Esophagus muscularis mucosa (tissue), 3 donors: ENCODE results near the gene CD300LF.

Experiments
- POLR2A ChIP-seq: fragments of 450-650 bp; IDR thresholded peaks from one replicate; pipeline ENCODE4 v1.6.1; 2017; ENCODE audit warnings: antibody characterized with exemption, moderate library complexity, mild to moderate bottlenecking, low read depth
- TF ChIP-seq, protein P1 (sequence below), 3 experiments: fragments of 200-600 bp in 2 of 3; fragments of 450-650 bp in 1 of 3; sonication (generic) in 2 of 3; IDR thresholded peaks; one replicate each; pipeline ENCODE4 v1.5.1; 2017 to 2019; ENCODE audit warnings: antibody characterized with exemption in 3 of 3, mild to moderate bottlenecking in 2 of 3, moderate library complexity in 1 of 3

DNA sequence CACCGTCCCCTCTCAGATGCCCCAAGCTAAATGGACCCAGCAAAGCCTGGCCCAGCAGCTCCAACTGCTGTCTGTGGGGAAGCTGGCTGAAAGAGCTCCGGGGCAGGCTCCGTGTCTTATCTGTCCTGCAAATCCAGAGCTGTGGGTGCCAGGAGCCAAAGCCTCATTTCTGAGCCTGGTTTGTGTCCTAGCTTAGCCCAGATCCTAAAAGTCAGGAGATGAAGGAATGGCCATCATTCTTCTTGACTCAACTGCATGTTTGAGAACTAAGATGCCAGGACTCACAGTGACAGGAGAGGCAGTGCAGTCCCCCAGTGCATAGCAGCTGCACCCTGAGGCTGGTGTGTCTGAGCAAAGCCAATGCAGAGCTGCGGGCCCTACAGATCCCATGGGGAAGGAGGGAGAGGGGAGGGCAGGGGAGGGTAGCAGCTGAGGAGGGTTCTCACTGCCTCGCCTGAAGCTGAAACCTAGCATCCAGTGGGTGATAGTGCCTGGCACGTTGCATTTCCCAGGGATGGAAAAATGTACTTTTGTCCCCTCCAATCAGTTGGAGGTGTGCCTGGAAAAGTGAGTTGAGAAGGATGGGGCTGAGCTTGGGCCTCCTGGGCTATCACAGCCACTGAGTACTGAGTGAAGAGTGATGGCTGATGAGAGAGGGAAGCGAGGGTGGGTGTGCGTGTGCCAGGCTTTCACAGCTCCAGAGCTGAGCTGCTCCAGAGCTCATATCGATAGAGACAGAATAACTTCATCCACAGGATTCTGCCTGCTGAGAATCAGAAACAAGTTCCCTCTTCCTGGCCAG, 64.7 kb downstream of the CD300LF start:
- no peak for TF ChIP-seq POLR2A
- TF ChIP-seq, protein P1, sequence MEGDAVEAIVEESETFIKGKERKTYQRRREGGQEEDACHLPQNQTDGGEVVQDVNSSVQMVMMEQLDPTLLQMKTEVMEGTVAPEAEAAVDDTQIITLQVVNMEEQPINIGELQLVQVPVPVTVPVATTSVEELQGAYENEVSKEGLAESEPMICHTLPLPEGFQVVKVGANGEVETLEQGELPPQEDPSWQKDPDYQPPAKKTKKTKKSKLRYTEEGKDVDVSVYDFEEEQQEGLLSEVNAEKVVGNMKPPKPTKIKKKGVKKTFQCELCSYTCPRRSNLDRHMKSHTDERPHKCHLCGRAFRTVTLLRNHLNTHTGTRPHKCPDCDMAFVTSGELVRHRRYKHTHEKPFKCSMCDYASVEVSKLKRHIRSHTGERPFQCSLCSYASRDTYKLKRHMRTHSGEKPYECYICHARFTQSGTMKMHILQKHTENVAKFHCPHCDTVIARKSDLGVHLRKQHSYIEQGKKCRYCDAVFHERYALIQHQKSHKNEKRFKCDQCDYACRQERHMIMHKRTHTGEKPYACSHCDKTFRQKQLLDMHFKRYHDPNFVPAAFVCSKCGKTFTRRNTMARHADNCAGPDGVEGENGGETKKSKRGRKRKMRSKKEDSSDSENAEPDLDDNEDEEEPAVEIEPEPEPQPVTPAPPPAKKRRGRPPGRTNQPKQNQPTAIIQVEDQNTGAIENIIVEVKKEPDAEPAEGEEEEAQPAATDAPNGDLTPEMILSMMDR (IDR thresholded peaks at IDR 0.05), result no peak
